HG02798 (cell line): ENCODE measurements around the gene SCMH1.
"Not testable (repeated sequence)": the region's sequence is repeated elsewhere in the genome, so short reads cannot be mapped to it uniquely, and the experiment has no call there.

Experiments
- ATAC-seq: cut with Tn5 transposase; IDR thresholded peaks from one replicate; pipeline ENCODE4 v1.9.1; 2021; ENCODE audit warnings: mild to moderate bottlenecking; ENCODE audit not compliant: unreplicated experiment, poor library complexity

The SCMH1 gene

GRCh38 chr1:41218152-41218551 is 24.0 kb downstream of the SCMH1 start:
- ATAC-seq, result no peak

GRCh38 chr1:41217441-41217840 is 24.7 kb downstream of the SCMH1 start:
- ATAC-seq, result no peak

GRCh38 chr1:41215623-41216022 is 26.5 kb downstream of the SCMH1 start:
- no peak for ATAC-seq

GRCh38 chr1:41213341-41213740 is 28.8 kb downstream of the SCMH1 start:
- no peak for ATAC-seq

- not testable (repeated sequence) for ATAC-seq
Measured at GRCh38 chr1:41211608-41212007, 30.5 kb downstream of the SCMH1 start.

GRCh38 chr1:41207053-41207452 is 35.1 kb downstream of the SCMH1 start:
- not testable (repeated sequence) for ATAC-seq

- ATAC-seq, result no peak
Measured at GRCh38 chr1:41200728-41201127, 41.4 kb downstream of the SCMH1 start.

GRCh38 chr1:41199375-41199774 is 42.7 kb downstream of the SCMH1 start:
- no peak for ATAC-seq

GRCh38 chr1:41192456-41193178 is 49.5 kb downstream of the SCMH1 start:
- no peak for ATAC-seq

GRCh38 chr1:41184446-41184845 is 57.7 kb downstream of the SCMH1 start:
- no peak for ATAC-seq

GRCh38 chr1:41178230-41178629 is 63.9 kb downstream of the SCMH1 start:
- not testable (repeated sequence) for ATAC-seq

GRCh38 chr1:41175546-41175945 is 66.6 kb downstream of the SCMH1 start:
- no peak for ATAC-seq

GRCh38 chr1:41174170-41174569 is 67.9 kb downstream of the SCMH1 start:
- ATAC-seq, result no peak

- ATAC-seq, result no peak
Measured at GRCh38 chr1:41173651-41174050, 68.5 kb downstream of the SCMH1 start.

GRCh38 chr1:41171266-41171874 is 70.7 kb downstream of the SCMH1 start:
- no peak for ATAC-seq

- ATAC-seq, result no peak
Measured at GRCh38 chr1:41169799-41170180, 72.3 kb downstream of the SCMH1 start.

- no peak for ATAC-seq
Measured at GRCh38 chr1:41169066-41169798, 72.9 kb downstream of the SCMH1 start.

GRCh38 chr1:41167667-41168066 is 74.4 kb downstream of the SCMH1 start:
- no peak for ATAC-seq

- ATAC-seq, result no peak
Measured at GRCh38 chr1:41164727-41165126, 77.4 kb downstream of the SCMH1 start.

GRCh38 chr1:41162441-41162840 is 79.7 kb downstream of the SCMH1 start:
- no peak for ATAC-seq

- no peak for ATAC-seq
Measured at GRCh38 chr1:41161846-41162245, 80.3 kb downstream of the SCMH1 start.
